NB4 (cell line): ENCODE results near the gene TRMT44.

ENCODE experiments used
- DNase-seq: peaks from one replicate; pipeline ENCODE4 v3.0.0; 2010; ENCODE audit warnings: low read depth
- H3K4me3 ChIP-seq: one replicate; pipeline ENCODE4 v1.5.1; 2011; ENCODE audit warnings: mild to moderate bottlenecking, low read depth, low read length, moderate library complexity
- MYC ChIP-seq: IDR thresholded peaks from 2 replicates; pipeline ENCODE4 v1.6.1; 2011; ENCODE audit warnings: low read depth, low read length
- POLR2A ChIP-seq: IDR thresholded peaks from 2 replicates; pipeline ENCODE4 v1.6.1; 2011; ENCODE audit warnings: mild to moderate bottlenecking; ENCODE audit not compliant: insufficient read length; ENCODE audit errors: extremely low read depth
- TF ChIP-seq, protein P1 (sequence below): IDR thresholded peaks from one replicate; pipeline ENCODE4 v1.5.1; 2012; ENCODE audit warnings: low read depth, low read length
- TF ChIP-seq, protein P2 (sequence below): IDR thresholded peaks from 2 replicates; pipeline ENCODE4 v1.6.1; 2011; ENCODE audit warnings: low read depth, low read length

Gene TRMT44

DNA sequence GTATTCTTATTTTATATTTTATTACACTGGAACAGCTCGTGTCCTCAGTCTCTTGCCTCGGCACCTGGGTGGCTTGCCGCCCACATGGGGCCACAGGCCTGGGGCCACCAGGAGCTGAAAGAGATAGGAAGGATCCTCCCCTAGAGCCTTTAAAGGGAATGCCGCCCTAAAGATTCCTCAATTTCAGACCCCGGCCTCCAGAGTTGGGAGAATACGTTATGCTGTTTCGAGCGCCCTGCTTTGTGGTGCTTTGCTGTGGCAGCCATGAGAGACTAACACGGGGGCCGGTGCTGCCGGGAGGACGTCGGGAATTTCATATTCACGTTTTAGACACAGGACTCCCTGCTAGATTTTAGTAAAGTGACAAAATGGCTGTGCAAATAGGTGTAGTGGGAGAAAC lies 33.3 kb upstream of the TRMT44 start:
- TF ChIP-seq, protein P1, sequence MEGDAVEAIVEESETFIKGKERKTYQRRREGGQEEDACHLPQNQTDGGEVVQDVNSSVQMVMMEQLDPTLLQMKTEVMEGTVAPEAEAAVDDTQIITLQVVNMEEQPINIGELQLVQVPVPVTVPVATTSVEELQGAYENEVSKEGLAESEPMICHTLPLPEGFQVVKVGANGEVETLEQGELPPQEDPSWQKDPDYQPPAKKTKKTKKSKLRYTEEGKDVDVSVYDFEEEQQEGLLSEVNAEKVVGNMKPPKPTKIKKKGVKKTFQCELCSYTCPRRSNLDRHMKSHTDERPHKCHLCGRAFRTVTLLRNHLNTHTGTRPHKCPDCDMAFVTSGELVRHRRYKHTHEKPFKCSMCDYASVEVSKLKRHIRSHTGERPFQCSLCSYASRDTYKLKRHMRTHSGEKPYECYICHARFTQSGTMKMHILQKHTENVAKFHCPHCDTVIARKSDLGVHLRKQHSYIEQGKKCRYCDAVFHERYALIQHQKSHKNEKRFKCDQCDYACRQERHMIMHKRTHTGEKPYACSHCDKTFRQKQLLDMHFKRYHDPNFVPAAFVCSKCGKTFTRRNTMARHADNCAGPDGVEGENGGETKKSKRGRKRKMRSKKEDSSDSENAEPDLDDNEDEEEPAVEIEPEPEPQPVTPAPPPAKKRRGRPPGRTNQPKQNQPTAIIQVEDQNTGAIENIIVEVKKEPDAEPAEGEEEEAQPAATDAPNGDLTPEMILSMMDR, result no peak
- TF ChIP-seq, protein P2, sequence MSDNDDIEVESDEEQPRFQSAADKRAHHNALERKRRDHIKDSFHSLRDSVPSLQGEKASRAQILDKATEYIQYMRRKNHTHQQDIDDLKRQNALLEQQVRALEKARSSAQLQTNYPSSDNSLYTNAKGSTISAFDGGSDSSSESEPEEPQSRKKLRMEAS, result no peak
- H3K4me3 ChIP-seq, result no peak overlapping the region
- no peak for DNase-seq

DNA sequence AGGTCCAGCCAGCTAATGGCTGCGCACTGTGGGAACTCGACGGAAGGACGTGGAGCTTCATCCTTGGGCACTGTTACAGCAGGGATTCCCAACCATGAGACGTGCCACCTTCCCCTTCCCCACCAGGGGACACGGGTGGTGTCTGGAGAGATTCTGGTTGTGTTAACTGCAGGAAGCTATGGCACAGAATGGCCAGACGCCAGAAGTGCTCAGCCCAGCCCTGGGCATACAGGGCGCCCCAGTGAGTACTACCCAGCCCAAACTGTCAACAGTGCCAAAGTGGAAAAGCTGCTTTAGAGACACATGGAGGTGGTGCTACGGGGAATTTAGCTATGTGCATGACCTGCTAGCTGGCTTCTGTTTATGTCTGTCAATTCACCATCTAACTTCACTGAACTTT lies 32.8 kb upstream of the TRMT44 start:
- TF ChIP-seq MYC (no peak), POLR2A (no peak)
- TF ChIP-seq, protein P2, result no peak
- TF ChIP-seq, protein P1, result no peak
- H3K4me3 ChIP-seq, result no peak overlapping the region
- DNase-seq, result no peak

DNA sequence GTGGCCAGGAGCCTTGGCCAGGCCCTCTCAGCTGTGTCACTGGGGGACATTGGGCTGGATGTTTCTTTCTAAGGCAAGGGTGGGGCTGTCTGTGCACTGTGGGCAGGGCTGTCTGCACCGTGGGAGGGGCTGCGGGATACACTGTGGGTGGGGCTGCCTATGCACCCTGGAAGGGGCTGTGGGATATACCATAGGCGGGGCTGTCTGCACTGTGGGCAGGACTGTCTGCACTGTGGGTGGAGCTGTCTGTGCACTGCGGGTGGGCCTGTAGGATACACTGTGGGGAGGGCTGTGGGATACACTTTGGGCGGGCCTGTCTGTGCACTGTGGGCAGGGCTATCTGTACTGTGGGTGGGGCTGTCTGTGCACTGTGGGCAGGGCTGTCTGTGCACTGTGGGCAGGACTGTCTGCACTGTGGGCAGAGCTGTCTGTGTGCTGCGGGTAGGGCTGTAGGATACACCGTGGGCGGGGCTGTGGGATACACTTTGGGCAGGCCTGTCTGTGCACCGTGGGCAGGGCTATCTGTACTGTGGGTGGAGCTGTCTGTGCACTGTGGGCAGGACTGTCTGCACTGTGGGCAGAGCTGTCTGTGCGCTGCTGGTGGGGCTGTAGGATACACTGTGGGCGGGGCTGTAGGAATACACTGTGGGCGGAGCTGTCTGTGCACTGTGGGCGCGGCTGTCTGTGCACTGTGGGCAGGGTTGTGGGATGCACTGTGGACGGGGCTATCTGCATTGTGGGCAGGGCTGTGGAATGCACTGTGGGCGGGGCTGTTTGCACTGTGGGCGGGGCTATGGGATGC lies 31.1 kb upstream of the TRMT44 start:
- no peak overlapping the region for H3K4me3 ChIP-seq
- peak; percentile 67 for DNase-seq
- TF ChIP-seq, protein P2, result no peak
- TF ChIP-seq, protein P1, result no peak
- TF ChIP-seq POLR2A, result no peak
- no peak for TF ChIP-seq MYC

DNA sequence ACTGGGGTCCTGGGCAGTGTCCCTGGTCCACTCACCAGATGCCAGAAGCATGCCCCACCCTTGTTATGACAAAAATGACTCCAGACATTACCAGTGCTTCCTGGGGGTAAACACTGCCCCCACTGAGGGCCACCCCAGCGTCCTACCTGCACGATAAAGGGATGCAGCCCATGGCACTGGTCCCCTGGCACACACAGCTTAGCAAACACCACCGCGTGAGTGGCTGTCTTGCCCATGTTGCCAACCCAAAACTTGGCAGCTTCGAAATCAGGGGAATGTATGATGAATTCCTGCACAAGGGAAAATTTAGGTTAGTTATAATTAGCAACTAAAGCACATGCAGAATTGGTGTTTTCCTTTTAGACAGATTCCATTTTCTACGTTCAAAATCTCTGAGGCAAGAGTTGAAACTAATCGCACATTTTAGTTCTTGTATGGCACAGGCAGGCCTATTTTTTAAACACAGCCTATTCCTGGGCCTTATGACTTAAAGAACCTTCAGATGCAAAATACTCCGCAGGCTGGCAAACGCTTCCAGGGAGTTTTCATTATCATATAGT lies 30.4 kb upstream of the TRMT44 start:
- no peak for DNase-seq
- no peak overlapping the region for H3K4me3 ChIP-seq
- TF ChIP-seq MYC, result no peak
- no peak for TF ChIP-seq POLR2A
- TF ChIP-seq, protein P2, result no peak
- TF ChIP-seq, protein P1, result no peak

DNA sequence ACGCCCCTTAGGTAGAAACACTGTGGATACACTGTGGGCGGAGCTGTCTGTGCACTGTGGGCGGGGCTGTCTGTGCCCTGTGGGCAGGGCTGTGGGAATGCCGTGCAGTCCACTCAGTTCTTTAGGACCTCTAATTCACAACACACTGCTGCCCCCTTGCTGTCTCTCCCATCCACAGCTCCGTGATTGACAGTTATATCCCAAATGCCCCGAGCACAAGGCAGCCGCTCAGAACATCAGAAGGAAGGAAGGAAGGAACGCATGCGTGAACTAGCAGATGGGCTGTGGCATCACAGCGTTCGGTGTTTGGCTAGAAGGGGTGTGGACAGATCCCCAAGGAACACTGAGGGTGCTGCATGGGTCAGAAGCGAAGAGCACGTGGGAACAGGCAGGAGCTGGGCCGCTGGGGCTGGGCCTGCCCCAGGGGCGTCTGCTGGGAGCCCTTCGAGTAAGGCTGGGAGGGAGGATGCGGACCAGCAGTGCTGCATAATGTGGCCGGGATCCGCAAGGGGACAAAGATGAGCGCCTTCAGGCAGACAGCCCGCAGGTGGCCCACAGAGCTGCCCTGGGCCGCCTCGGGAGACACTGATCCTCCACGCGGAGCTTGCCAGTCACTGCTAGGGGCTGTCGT lies 29.8 kb upstream of the TRMT44 start:
- TF ChIP-seq, protein P1, result peak; percentile 56
- TF ChIP-seq, protein P2, result no peak
- TF ChIP-seq POLR2A (no peak), MYC (no peak)
- no peak overlapping the region for H3K4me3 ChIP-seq
- peak; percentile 70 for DNase-seq
